ENCODE measurements around the gene RHBG.

The RHBG gene

DNA sequence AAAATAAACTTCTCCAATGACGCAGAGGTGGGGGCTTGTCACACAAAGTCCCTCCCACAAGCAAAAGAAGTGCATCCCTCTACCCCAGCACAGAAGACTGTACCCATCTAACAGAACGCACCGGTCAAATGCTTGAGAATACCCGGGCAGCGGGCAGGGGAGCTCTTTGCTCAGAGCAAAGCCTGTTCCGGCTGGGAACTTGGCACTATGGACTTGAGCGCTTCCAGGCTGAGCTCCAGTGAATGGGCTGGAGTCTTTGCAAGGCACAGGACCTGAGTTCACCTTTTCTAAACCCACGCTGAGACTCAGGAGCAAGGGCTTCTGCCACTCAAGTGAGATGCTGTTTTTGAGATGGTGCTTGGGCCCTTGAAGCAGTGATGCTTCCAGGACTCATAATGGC is 20.3 kb downstream of the RHBG start:
- TF ChIP-seq, protein P1, sequence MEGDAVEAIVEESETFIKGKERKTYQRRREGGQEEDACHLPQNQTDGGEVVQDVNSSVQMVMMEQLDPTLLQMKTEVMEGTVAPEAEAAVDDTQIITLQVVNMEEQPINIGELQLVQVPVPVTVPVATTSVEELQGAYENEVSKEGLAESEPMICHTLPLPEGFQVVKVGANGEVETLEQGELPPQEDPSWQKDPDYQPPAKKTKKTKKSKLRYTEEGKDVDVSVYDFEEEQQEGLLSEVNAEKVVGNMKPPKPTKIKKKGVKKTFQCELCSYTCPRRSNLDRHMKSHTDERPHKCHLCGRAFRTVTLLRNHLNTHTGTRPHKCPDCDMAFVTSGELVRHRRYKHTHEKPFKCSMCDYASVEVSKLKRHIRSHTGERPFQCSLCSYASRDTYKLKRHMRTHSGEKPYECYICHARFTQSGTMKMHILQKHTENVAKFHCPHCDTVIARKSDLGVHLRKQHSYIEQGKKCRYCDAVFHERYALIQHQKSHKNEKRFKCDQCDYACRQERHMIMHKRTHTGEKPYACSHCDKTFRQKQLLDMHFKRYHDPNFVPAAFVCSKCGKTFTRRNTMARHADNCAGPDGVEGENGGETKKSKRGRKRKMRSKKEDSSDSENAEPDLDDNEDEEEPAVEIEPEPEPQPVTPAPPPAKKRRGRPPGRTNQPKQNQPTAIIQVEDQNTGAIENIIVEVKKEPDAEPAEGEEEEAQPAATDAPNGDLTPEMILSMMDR (IDR thresholded peaks at IDR 0.05; ENCODE audit: borderline replicate concordance, control extremely low read depth, extremely low read depth, insufficient read depth, missing control alignments), result no peak
- in situ Hi-C loops (cut with MboI; ENCODE audit: low sequenced_read_pairs, unreplicated experiment), result loop anchor here (5.0 to 10.0 kb wide), 2 partner anchors 53 to 215 kb away; partner anchors contain the start of gene GPATCH4
- DNase-seq (ENCODE audit: low spot score), result no peak

DNA sequence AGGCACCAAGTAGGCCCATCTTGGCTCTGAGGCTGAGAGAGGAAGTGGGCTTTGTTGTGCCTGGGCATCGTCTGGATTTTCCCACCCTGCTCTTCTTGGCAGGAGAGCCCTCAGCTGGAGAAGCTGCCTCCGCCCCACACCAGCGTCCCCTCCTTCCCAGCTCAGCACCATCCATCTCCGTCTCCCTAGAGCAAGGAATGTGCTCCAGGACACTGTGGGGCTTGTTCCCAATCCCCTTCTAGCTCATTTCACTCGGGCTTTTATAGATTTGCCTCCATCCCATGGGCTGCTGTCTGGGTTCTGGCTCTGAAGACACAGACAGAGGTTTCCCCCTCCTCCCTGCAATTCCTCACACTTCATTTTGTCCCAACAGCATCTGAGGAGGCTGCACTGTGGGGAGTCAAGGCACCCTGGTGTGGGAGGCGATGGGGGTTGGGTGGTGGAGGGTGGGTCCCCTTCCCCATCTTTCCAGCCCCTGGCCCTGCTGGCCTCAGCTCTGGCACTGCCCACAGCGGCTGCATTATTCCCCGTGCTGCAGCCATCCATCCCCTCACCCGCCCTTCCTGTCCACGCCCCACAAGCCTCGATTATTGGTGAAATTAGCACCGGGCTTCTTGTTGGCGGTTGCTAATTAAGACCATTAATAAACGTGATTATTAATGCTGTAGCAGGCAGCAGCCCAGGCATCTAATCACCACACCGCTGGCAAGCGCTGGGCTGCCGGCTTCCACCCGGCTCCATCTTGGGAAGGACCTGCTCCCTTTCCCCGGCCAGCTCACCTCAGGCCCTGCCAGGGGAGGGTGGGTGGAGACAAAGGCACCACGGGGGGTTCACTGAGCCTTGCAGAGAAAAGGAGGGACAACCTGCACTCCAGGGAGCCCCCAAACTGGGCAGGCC is 21.7 kb downstream of the RHBG start:
- DNase-seq (ENCODE audit: low spot score), result no peak
- in situ Hi-C loops (cut with MboI; ENCODE audit: low sequenced_read_pairs, unreplicated experiment), result no loop called here
- TF ChIP-seq, protein P1 (IDR thresholded peaks at IDR 0.05; ENCODE audit: borderline replicate concordance, control extremely low read depth, extremely low read depth, insufficient read depth, missing control alignments), result no peak

DNA sequence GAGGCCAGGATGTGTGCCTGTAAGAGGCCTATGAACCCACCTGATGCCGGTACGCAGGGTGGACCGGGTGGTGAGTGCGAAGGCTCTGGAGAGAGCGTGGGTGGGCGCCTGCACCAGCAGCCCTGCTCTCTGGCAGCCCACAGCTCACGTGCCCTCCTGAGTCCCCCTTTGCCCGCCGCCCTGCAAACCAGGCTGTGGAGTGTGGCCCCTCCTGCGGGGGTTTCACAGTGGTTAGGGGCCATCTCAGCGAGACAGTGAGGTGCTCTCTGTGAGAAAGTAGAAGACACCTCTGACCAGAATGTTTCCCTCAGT is 22.3 kb downstream of the RHBG start:
- in situ Hi-C loops (cut with MboI; ENCODE audit: low sequenced_read_pairs, unreplicated experiment), result no loop called here
- TF ChIP-seq, protein P1 (IDR thresholded peaks at IDR 0.05; ENCODE audit: borderline replicate concordance, control extremely low read depth, extremely low read depth, insufficient read depth, missing control alignments), result no peak

GRCh38 chr1:156391701-156392100 is 22.7 kb downstream of the RHBG start:
- in situ Hi-C loops (cut with MboI; ENCODE audit: low sequenced_read_pairs, unreplicated experiment), result no loop called here
- TF ChIP-seq, protein P1 (IDR thresholded peaks at IDR 0.05; ENCODE audit: borderline replicate concordance, control extremely low read depth, extremely low read depth, insufficient read depth, missing control alignments), result no peak
- no peak for DNase-seq (ENCODE audit: low spot score)

More for the DNA sequence above, 22.3 kb downstream of the RHBG start:
- no peak for DNase-seq (ENCODE audit: low spot score)

DNA sequence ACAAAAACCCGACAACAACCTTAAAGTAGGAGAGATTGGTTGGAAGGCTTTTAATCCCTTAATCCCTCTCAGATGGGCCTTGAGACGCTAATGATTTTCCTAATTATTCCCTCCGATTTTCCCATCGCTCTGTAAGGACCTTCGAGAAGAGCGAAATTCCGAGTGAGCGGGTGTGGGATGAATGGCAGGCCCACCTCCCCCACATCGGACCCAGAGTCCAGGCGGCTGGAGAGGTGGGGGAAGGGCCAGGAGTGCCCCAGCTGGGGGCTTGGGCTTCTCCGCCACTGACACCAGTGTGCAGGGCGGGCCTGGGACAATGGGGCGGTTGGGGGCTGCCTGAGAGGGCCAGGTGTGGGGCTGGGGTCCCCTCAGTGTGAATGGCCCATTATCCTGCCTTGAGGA is 23.4 kb downstream of the RHBG start:
- in situ Hi-C loops (cut with MboI; ENCODE audit: low sequenced_read_pairs, unreplicated experiment), result no loop called here
- no peak for DNase-seq (ENCODE audit: low spot score)
- TF ChIP-seq, protein P1 (IDR thresholded peaks at IDR 0.05; ENCODE audit: borderline replicate concordance, control extremely low read depth, extremely low read depth, insufficient read depth, missing control alignments), result no peak

GRCh38 chr1:156393095-156393494 is 24.1 kb downstream of the RHBG start:
- in situ Hi-C loops (cut with MboI; ENCODE audit: low sequenced_read_pairs, unreplicated experiment), result no loop called here
- TF ChIP-seq, protein P1 (IDR thresholded peaks at IDR 0.05; ENCODE audit: borderline replicate concordance, control extremely low read depth, extremely low read depth, insufficient read depth, missing control alignments), result no peak
- no peak for DNase-seq (ENCODE audit: low spot score)

Data from GM13976 (cell line).